IPS DF 4.7 (cell line): ENCODE results near the gene SLC44A2.

Source experiments
- DNase-seq: peaks from one replicate; pipeline ENCODE4 v3.0.0-alpha.2; 2013; ENCODE audit warnings: low spot score; ENCODE audit errors: extremely low read depth

SLC44A2 gene

DNA sequence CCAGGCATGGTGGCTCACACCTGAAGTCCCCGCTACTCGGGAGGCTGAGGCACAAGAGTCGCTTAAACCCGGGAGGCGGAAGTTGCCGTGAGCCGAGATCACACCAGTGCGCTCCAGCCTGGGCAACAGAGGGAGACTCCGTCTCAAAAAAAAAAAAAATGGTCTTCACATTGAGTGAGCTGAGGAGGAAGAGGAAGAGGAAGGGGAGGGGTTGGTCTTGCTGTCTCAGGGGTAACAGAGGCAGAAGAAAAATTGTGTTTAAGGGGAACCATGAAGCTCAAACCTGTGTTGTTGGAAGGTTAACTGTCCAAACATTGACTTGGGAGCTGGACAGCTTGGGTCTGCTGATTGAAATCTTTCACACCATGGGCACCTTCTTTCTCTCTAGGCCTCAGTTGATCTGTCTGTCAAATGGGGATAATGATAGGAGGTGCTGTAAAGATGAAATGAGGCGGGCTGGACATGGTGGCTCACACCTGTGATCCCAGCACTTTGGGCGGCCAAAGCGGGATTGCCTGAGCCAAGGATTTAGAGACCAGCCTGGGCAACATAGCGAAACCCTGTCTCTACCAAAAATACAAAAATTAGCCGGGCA, 9.8 kb upstream of the SLC44A2 start:
- no peak for DNase-seq

DNA sequence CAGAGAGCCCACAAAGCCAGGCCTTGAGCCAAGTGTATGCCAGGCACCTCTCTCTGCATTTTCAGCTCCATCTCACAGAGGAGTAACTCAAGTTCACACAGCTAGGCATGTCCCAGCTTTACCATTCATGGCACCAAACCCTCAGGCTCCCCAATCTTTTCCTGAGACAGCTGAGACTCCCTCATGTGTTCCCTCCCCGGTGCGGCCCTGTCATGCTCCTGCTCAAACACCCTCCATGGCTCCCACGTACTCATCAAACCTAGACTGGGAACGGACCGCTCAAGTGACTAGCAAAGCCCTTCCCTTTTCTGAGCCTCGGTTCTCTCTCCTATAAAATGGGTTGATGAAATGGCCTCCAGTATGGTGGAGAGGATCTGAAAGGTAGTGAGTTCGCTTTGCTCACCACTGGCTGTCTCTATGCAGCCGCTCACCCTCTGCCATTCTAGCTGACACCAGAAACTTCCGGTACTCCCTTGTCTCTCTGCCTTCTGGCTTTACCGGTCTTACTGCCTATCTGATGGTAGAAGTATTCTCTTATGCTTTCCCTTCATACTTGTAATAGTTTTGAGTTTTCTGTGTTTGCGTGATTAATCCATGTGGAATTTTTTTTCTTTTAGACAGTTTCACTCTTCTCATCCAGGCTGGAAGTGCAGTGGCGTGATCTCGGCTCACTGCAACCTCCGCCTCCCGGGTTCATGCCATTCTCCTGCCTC, 7.8 kb upstream of the SLC44A2 start:
- DNase-seq = no peak

DNA sequence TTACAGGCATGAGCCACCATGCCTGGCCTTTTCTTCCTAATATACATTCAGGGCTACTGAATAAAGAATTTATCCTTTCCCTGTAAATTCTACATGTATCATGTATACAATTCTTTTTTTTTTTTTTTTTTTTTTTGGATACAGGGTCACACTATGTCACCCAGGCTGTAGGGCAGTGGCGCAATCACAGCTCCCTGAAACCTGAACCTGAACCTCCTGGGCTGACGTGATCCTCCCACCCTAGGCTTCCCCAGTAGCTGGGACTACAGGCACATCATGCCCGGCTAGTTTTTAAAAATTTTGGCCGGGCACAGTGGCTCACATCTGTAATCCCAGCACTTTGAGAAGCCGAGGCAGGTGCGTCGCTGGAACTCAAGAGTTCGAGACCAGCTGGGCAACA, 6.5 kb upstream of the SLC44A2 start:
- DNase-seq = no peak

DNA sequence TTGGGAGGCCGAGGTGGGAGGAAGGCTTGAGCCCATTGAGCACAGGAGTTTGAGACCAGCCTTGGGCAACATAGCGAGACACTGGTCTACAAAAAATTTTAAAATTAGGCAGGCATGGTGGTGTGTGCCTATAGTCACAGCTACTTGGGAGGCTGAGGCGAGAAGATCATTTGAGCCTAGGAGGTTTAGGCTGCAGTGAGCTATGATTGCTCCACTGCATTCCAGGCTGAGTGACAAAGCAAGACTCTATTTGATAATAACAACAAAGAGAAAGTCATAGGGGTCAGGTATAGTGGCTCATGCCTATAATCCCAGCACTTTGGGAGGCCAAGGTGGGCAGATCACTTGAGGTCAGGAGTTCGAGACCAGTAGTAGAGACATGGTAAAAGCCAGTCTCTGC, 4.6 kb upstream of the SLC44A2 start:
- DNase-seq = no peak

DNA sequence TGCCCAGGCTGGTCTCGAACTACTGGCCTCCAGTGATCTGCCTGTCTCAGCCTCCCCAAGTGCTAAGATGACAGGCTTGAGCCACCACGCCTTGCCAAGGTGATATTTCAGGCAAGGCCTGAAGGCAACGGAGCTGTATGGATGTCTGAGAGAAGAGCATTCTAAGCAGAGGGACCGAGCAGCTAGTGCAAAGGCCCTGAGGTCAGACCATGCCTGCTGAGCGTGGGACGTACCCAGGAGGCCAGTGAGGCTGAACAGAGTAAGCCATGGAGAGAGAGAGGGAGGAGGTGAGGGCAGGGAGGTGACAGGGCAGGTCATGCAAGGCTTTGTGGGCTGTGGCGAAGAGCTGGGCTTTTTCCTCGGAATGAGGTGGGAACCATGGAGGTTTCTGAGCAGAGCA, 3.4 kb upstream of the SLC44A2 start:
- no peak for DNase-seq

DNA sequence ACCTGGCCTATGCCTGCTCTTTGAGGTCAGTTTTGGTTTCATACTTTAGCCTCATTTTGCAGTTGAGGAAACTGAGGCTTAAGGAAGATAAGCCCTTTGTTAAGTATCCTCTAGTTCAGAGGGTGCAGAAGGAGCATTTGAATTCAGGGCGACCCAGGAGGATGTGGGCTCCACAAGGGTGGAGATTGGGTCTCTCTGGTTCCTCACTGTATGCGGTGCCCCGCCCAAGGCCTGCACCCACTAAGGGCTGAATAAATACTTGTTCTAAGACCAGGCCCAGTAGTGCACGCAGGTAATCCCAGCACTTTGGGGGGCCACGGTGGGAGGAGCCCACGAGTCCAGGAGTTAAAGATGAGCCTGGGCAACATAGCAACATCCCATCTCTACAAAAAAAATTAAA, 768 bp upstream of the SLC44A2 start:
- DNase-seq = no peak

DNA sequence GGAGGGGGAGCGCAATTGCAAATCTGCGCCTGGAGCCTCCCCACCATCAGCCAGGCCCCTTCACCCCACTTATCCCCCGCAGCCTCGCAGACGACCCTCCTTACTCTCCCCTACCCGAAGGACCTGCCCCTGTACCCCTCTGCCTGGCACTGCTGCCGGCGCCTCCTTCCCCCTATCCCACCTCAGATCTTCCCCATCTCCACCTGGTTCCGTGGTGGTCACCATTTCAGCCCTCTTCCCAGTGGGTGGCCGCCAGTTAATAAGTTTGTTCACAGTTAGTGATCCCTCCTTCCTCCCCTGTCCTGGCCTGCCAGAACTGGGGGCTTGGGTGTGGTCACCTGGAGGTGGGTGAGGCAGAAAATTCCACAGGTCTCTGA, 397 bp downstream of the SLC44A2 start:
- DNase-seq = no peak

DNA sequence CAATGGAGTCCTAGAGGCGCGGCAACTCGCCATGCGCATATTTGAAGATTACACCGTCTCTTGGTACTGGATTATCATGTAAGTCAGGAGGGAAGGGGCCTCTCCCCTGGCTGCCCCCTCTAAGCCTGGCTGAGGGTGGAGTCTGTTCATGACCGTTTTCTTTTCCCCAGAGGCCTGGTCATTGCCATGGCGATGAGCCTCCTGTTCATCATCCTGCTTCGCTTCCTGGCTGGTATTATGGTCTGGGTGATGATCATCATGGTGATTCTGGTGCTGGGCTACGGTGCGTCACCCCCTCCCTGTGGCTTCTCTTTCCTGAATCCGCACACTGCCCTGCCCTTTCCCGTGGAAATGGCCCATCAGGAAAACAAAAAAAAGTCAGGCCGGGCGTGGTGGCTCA, 6.5 kb downstream of the SLC44A2 start:
- no peak for DNase-seq

DNA sequence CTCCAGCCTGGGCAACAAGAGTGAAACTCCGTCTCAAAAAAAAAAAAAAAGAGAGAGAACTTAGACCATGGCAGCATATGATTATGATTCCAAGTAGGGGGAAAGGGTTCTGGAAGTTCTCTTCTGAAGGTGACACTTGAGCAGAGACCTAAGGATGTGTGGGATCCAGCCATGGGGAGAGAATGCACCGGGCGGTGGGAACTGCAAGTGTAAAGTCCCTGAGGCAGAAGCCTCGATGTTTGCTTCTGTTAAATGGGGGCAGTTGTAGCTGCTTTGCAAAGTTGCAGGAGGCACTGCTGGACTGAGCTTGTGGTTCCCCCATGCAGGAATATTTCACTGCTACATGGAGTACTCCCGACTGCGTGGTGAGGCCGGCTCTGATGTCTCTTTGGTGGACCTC, 9.1 kb downstream of the SLC44A2 start:
- no peak for DNase-seq

DNA sequence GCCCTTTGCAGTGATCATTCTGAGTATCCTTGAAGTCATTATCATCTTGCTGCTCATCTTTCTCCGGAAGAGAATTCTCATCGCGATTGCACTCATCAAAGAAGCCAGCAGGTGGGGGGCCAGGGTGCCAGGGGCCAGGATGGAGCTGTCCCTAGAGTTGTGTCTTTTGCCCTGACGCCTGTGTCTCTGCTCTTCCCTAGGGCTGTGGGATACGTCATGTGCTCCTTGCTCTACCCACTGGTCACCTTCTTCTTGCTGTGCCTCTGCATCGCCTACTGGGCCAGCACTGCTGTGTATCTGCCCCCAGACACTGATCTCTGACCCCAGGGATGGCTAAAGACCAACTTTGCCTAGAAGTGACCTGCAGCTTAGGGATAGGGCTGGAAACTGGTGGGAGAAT, 9.6 kb downstream of the SLC44A2 start:
- DNase-seq = no peak

DNA sequence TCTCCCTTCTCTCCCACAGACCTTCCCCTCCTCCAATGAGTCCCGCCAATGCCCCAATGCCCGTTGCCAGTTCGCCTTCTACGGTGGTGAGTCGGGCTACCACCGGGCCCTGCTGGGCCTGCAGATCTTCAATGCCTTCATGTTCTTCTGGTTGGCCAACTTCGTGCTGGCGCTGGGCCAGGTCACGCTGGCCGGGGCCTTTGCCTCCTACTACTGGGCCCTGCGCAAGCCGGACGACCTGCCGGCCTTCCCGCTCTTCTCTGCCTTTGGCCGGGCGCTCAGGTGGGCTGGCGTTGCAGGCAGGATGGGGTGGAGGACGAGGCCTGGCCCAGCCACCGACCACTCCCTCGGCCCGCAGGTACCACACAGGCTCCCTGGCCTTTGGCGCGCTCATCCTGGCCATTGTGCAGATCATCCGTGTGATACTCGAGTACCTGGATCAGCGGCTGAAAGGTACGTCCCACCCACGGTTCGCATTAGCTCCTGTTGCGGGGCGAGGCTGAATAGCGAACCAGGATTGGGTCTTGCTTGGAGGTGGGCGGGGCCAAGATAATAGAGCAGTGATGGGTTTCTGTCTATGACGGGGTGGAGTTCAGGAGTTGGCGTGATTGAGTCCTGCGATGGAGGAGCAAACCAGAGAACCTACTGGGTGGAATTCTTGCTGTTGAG, 11.1 kb downstream of the SLC44A2 start:
- no peak for DNase-seq

DNA sequence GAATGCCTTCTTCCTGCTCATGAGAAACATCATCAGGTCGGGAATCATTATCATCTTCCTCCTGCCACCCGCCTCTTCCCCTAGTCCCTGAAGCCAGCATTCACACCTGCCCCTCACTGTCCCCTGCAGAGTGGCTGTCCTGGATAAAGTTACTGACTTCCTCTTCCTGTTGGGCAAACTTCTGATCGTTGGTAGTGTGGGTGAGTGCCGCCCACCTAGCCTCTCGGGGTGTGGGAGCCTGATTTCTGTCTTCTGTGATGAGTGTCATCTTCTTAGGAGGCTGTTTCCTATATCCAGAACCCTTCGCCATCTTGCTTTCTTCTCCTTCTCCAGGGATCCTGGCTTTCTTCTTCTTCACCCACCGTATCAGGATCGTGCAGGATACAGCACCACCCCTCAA, 12.5 kb downstream of the SLC44A2 start:
- DNase-seq = no peak

DNA sequence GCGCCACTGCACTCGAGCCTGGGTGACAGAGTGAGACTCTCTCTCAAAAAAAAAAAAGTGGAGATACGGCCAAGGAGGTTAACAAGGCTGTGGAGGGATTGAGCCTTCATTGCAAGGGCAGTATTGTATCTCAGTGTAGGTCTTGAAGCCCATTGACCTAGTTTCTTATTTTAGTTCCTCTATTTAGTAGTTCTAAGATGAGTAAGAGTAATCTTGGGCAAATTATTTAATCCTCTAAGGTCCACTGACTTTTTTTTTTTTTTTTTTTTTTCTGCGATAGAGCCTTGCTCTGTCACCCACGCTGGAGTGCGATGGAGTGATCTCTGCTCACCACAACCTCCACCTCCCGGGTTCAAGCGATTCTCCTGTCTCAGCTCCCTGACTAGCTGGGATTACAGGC, 14.5 kb downstream of the SLC44A2 start:
- DNase-seq = no peak

DNA sequence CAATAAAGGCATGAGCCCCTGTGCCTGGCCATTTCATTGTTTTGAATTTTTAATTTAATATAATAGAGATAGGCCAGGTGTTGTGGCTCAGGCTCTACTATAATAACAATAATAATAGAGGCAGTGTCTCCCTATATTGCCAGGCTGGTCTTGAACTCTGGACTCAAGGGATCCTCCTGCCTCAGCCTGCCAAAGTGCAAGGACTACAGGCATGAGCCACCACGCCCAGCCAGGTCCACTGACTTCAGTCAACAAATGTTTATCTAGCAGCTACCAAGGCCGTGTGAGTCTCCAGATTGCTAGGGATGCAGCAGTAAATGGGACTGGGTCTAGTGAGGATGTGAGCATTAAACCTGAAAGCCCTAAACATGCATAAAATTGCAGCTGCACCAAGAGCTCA, 15.0 kb downstream of the SLC44A2 start:
- DNase-seq = no peak

DNA sequence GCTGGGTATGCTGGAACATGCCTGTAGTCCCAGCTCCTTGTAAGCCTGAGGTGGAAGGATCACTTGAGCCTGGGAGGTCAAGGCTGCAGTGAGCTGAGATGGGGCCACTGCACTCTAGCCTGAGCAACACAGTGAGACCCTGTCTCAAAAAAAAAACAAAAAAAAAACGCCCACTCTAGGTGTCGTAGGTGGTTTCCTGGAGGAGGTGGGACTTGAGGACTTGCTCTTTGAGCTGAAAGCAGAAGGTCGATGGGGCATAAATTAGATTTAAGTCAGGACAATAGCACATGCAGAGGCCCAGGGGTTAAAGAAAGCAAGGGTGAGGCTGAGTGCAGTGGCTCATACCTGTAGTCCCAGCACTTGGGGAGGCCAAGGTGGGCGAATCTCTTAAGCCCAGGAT, 15.9 kb downstream of the SLC44A2 start:
- DNase-seq = no peak

DNA sequence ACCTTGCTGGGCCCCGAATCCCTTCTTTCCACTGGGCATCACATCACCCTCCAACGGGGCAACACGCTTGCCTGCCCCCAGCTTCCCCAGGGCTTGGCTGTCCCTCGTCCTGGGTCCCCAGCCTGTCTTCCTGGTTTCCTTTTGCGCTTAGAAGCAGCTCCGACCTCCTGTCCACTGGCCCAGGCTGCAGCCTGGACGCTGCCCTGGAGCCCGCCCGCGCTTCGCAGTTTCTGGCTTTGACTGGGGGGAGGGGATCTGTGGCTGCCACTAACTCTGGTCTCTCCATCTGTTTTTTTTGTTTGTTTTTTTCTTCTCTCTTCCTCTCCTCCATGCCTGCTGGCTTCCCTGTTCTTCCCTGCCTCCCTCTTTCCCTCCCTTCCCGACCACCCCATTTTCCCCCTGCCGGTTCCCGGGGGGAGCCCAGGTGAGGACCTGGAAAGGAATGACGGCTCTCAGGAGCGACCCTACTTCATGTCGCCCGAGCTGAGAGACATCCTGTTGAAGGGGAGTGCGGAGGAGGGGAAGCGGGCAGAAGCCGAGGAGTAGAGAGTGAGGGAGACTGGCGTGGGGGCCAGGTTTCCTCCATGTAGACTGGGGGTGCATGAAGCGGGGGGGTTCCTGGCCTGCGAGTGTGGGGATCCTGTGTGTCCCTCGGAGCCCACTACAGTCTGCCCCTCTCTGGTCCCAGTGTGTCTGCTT, 17.3 kb downstream of the SLC44A2 start:
- DNase-seq = no peak

DNA sequence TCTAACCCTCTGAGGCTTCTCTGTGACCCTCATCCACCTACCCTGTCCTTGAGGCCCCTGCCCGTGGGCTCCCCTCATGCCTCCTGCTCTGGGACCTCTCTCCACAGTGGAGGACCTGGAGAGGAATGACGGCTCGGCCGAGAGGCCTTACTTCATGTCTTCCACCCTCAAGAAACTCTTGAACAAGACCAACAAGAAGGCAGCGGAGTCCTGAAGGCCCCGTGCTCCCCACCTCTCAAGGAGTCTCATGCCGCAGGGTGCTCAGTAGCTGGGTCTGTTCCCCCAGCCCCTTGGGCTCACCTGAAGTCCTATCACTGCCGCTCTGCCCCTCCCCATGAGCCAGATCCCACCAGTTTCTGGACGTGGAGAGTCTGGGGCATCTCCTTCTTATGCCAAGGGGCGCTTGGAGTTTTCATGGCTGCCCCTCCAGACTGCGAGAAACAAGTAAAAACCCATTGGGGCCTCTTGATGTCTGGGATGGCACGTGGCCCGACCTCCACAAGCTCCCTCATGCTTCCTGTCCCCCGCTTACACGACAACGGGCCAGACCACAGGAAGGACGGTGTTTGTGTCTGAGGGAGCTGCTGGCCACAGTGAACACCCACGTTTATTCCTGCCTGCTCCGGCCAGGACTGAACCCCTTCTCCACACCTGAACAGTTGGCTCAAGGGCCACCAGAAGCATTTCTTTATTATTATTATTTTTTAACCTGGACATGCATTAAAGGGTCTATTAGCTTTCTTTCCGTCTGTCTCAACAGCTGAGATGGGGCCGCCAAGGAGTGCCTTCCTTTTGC, 18.0 kb downstream of the SLC44A2 start:
- DNase-seq = no peak

DNA sequence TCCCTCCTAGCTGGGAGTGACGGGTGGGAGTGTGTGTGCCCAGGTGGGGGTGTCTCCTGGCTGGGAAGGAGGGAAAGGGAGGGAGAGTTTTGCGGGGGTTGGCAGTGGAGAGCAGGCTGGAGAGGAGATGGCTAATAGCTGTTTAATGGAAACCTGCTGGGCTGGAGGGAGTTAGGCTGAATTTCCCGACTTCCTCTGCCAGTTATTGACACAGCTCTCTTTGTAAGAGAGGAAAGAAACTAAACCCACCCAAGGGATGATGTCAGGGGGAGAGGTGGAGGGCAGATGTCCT, 18.6 kb downstream of the SLC44A2 start:
- DNase-seq = no peak

DNA sequence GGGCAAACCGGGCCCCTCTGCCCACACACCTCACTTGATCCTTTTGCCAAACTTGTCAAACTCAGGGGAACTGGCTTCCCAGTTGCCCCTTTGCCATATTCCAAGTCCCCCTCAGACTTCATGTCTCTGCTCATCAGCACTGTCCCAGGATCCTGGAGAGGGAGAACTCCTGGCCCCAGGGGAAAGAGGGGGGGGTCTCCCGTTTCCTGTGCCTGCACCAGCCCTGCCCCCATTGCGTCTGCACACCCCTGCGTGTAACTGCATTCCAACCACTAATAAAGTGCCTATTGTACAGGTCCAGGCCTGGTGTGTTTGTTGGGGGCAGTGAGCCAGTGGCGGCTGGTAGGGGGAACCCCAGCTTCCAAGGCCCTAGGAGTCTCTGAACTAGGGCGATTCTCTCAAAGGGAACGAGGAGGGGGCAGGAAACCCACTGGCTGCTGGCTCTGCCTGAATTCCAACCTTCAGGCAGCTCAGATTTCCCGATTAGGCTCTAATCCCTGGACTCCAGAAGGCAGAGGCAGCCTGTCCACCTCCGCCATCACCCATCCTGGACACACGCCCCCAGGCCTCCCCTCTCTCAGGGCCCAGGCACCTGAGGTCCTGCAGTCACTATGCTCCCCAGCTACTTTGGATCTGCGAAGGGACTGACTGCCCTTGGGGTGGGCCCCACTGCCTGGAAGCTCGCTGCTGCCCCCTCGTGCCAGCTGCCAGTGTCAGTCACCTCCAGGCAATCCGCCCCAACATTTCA, 19.1 kb downstream of the SLC44A2 start:
- no peak for DNase-seq

DNA sequence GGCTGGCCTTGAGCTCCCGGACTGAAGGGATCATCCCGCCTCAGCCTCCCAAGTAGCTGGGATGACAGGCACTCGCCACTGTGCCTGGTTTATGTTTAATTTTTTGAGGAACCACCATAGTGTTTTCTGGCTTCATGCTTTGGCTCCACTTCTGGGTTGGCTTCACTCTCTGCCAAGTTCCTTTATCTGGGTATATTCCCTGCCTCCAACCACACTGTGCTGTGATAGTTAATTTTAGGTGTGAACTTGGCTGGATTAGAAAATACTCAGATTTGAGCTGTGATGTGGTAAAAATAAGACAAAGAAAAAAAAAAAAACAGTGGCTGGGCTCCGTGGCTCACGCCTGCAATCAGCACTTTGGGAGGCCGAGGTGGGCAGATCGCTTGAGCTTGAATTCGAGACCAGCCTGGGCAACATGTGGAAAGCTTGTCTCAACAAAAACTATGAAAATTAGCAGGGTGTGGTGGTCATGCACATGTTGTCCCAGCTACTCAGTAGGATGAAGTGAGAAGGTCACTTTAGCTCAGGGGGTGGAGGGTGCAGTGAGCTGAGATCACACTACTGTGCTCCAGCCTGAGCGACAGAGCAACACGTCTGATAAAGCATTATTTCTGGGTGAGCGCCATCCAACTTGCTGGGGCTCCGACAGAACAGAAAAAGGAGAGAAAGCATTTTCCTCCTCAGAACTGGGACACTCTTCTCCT, 21.3 kb downstream of the SLC44A2 start:
- no peak for DNase-seq

DNA sequence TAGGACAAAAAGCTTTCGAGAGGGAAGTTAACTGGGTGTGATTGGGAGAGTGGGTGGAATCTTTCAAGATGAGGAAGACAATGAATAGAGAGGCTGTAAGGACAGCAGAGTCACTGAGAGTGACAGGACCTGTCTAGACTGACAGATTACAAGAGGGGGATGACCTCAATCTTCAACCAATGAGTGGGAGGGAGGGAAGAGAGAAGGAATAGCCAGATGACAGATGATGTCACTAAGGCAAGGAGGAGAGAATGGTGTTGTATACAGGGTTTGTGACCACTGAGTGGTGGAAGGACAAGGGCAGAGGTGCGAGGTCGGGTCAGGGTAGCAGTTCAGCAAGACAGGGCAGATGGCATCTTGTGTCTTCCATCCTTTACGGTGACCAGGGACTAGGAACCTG, 23.0 kb downstream of the SLC44A2 start:
- DNase-seq = no peak
